Smooth muscle cell (in vitro differentiated cells): ENCODE results near the gene PI4KA. TPM values are rescaled to one million over a fixed set of nuclear protein-coding genes. Genes with fewer than 3 reads are reported as not detected.

Source experiments
- DNase-seq: peaks from one replicate; lab custom pipeline; 2025; ENCODE audit not compliant: unreplicated experiment; lab: John Stamatoyannopoulos, UW
- H2AFZ ChIP-seq: fragments of 200-600 bp; sonication (generic); 2 replicates; pipeline ENCODE4 v1.6.0; 2016; ENCODE audit warnings: antibody characterized with exemption, low read depth, mild to moderate bottlenecking
- H3F3A ChIP-seq: fragments of 200-600 bp; sonication (generic); 2 replicates; pipeline ENCODE4 v1.6.0; 2017; ENCODE audit warnings: antibody characterized with exemption, low read depth
- H3K27ac ChIP-seq: fragments of 200-600 bp; sonication (generic); 2 replicates; pipeline ENCODE4 v1.5.1; 2016; ENCODE audit warnings: low read depth, mild to moderate bottlenecking
- H3K27me3 ChIP-seq: fragments of 200-600 bp; sonication (generic); 2 replicates; pipeline ENCODE4 v1.6.1; 2016; ENCODE audit warnings: low read depth, mild to moderate bottlenecking
- H3K36me3 ChIP-seq: fragments of 200-600 bp; sonication (generic); 2 replicates; pipeline ENCODE4 v1.5.1; 2016; ENCODE audit warnings: low read depth
- H3K4me1 ChIP-seq: fragments of 200-600 bp; sonication (generic); 2 replicates; pipeline ENCODE4 v1.5.1; 2016; ENCODE audit warnings: low read depth
- H3K4me2 ChIP-seq: fragments of 200-600 bp; sonication (generic); 2 replicates; pipeline ENCODE4 v1.6.0; 2016; ENCODE audit warnings: mild to moderate bottlenecking
- H3K4me3 ChIP-seq: fragments of 200-600 bp; sonication (generic); 2 replicates; pipeline ENCODE4 v1.5.1; 2016; ENCODE audit warnings: mild to moderate bottlenecking
- H3K79me2 ChIP-seq: fragments of 200-600 bp; sonication (generic); 2 replicates; pipeline ENCODE4 v1.6.0; 2016; ENCODE audit warnings: low read depth, mild to moderate bottlenecking
- H3K9ac ChIP-seq: fragments of 200-600 bp; sonication (generic); 2 replicates; pipeline ENCODE4 v1.6.0; 2016; ENCODE audit warnings: low read depth
- H3K9me3 ChIP-seq: fragments of 200-600 bp; sonication (generic); replicated peaks from 2 replicates; pipeline ENCODE4 v1.5.1; 2016; ENCODE audit warnings: low read depth
- H4K20me1 ChIP-seq: fragments of 200-600 bp; sonication (generic); 2 replicates; pipeline ENCODE4 v1.6.0; 2016; ENCODE audit warnings: low read depth
- WGBS: methylation state at CpG from one replicate; pipeline ENCODE4 v1.1.7; 2016; ENCODE audit warnings: low lambda C conversion rate; 5-methylcytosine and 5-hydroxymethylcytosine counted together
- polyA plus RNA-seq: library from polyadenylated mRNA; unstranded; fragments of >200 nt; fragmentation: Nextera tagmentation; extraction: Ambion mirVana; gene quantifications from 2 replicates; pipeline ENCODE4 v1.2.1, GENCODE V29; 2016
- total RNA-seq: library from RNA; depleted of rRNA; stranded (reverse); fragments of >200 nt; gene quantifications from 2 replicates; pipeline ENCODE4 v1.2.3, GENCODE V29; 2014
- TF ChIP-seq, protein P1 (sequence below): fragments of 200-600 bp; sonication (generic); IDR thresholded peaks from 2 replicates; pipeline ENCODE4 v1.5.1; 2017; ENCODE audit warnings: borderline replicate concordance, mild to moderate bottlenecking, antibody characterized with exemption; ENCODE audit not compliant: insufficient read depth, poor library complexity, severe bottlenecking

The PI4KA gene
- total and polyA plus RNA-seq, 2 experiments from 2014 or later, result 23.5 to 33.2 TPM

DNA sequence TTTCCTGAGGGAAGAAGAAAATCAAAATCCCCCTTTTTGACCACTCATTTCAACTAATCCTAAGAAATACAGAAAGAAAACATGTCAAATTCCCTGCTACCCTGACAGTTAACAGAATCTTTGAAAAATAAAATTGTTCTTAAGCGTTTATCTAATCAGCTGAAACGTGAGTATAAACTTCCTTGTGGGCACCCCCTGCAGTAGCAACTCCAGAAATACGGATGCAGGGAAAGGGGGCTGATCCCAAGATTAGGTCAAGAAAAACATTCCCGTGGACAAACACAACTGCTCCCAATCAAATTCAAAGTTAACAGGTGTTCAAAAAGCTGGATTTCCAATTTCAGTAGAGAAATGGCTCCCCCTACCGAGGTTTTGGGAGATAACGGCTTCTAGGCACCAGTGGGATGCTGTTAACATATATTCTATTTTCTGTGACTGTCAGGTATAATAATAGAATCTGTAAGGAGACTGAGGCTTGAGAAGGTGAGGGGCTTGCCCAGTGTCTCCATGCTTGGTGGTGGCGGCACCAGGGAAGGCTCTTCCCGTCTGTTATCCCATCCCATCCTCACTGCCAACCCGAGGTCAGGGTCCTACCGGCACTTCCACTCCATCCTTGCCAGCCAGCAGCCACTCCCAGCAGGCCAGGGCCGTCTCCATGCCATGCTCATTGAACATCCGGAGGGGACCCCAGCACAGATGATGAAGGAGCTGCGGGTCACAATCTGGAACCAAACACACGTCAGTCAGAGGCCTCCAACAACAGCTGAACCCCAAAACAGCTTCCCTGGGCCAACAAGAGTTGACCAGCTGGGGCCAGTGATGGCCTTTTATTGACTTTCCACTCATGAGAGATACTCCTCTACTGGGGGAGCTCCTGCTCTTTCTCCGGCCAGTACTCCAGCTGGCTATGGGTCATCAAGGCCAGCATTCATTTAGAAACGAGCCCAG lies 116.7 kb downstream of the PI4KA start:
- 77% methylated on average over 16 of the region's 16 CpGs for WGBS

GRCh38 chr22:20741008-20741633 lies 117.5 kb downstream of the PI4KA start:
- 97% methylated on average over 6 of the region's 6 CpGs for WGBS
- TF ChIP-seq, protein P1, sequence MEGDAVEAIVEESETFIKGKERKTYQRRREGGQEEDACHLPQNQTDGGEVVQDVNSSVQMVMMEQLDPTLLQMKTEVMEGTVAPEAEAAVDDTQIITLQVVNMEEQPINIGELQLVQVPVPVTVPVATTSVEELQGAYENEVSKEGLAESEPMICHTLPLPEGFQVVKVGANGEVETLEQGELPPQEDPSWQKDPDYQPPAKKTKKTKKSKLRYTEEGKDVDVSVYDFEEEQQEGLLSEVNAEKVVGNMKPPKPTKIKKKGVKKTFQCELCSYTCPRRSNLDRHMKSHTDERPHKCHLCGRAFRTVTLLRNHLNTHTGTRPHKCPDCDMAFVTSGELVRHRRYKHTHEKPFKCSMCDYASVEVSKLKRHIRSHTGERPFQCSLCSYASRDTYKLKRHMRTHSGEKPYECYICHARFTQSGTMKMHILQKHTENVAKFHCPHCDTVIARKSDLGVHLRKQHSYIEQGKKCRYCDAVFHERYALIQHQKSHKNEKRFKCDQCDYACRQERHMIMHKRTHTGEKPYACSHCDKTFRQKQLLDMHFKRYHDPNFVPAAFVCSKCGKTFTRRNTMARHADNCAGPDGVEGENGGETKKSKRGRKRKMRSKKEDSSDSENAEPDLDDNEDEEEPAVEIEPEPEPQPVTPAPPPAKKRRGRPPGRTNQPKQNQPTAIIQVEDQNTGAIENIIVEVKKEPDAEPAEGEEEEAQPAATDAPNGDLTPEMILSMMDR, result no peak
- Histone ChIP-seq H3K9me3 (no peaks in the 10 kb centered on the region), H3K4me3 (no peak overlapping the region), H3K9ac (no peak overlapping the region), H3K4me1 (no peaks in the 10 kb centered on the region), H4K20me1 (no peaks in the 10 kb centered on the region), H2AFZ (no peak overlapping the region), H3K27ac (no peak overlapping the region), H3F3A (no peaks in the 10 kb centered on the region), H3K36me3 (no peaks in the 10 kb centered on the region), H3K27me3 (no peaks in the 10 kb centered on the region), H3K79me2 (no peaks in the 10 kb centered on the region), H3K4me2 (no peak overlapping the region)
- DNase-seq, result no peak

More for the DNA sequence above, 116.7 kb downstream of the PI4KA start:
- no peaks in the 10 kb centered on the region for H3K79me2 ChIP-seq
- no peak overlapping the region for H3K4me3 ChIP-seq
- no peaks in the 10 kb centered on the region for H4K20me1 ChIP-seq
- H2AFZ ChIP-seq, result no peak overlapping the region
- H3K9me3 ChIP-seq, result no peaks in the 10 kb centered on the region
- H3K9ac ChIP-seq, result no peak overlapping the region
- no peaks in the 10 kb centered on the region for H3F3A ChIP-seq
- H3K4me2 ChIP-seq, result no peak overlapping the region
- H3K4me1 ChIP-seq, result no peaks in the 10 kb centered on the region
- TF ChIP-seq, protein P1, result peak; percentile 56
- no peaks in the 10 kb centered on the region for H3K36me3 ChIP-seq
- DNase-seq, result no peak
- no peak overlapping the region for H3K27ac ChIP-seq
- H3K27me3 ChIP-seq, result no peaks in the 10 kb centered on the region

GRCh38 chr22:20740222-20740951 lies 118.2 kb downstream of the PI4KA start:
- no peaks in the 10 kb centered on the region for H3K79me2 ChIP-seq
- no peak overlapping the region for H3K27ac ChIP-seq
- no peaks in the 10 kb centered on the region for H3K27me3 ChIP-seq
- DNase-seq, result no peak
- no peaks in the 10 kb centered on the region for H3F3A ChIP-seq
- no peak overlapping the region for H3K4me2 ChIP-seq
- TF ChIP-seq, protein P1, result no peak
- H3K36me3 ChIP-seq, result no peaks in the 10 kb centered on the region
- H2AFZ ChIP-seq, result no peak overlapping the region
- no peak overlapping the region for H3K9ac ChIP-seq
- no peaks in the 10 kb centered on the region for H4K20me1 ChIP-seq
- WGBS, result 95% methylated on average over 2 of the region's 2 CpGs
- H3K9me3 ChIP-seq, result no peaks in the 10 kb centered on the region
- no peaks in the 10 kb centered on the region for H3K4me1 ChIP-seq
- no peak overlapping the region for H3K4me3 ChIP-seq
